ENCODE results near the gene MS4A7.

The MS4A7 gene

DNA sequence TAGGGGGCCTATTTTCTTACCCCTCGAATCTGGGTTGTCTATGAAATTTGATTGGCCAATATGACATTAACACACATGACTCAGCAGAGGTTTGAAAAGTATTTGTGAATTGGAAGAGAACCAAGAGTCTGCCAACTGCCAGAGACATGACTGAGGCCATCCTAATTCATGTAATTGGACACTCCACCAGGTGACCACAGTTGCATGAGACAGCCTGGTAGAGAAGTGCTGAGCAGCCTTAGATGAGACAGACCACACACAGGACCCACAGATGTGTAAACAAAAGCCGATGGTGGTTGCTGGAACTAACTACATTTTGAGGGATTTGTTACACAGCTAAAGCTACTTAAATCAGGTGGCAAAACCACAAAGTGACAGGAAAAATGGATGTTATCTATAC lies 50.2 kb downstream of the MS4A7 start:
- H3K36me3 Mint-ChIP-seq (ENCODE audit: low read depth) = no peaks in the 10 kb centered on the region
- no peak for DNase-seq
- no peaks in the 10 kb centered on the region for H3K9me3 Mint-ChIP-seq
- no peaks in the 10 kb centered on the region for H3K4me1 Mint-ChIP-seq
- H3K27ac Mint-ChIP-seq = no peak overlapping the region
- no peak for TF ChIP-seq CTCF (IDR thresholded peaks at IDR 0.05)
- no peaks in the 10 kb centered on the region for H3K27me3 Mint-ChIP-seq (ENCODE audit: low read depth, poor library complexity)
- H3K4me3 Mint-ChIP-seq = no peak overlapping the region

DNA sequence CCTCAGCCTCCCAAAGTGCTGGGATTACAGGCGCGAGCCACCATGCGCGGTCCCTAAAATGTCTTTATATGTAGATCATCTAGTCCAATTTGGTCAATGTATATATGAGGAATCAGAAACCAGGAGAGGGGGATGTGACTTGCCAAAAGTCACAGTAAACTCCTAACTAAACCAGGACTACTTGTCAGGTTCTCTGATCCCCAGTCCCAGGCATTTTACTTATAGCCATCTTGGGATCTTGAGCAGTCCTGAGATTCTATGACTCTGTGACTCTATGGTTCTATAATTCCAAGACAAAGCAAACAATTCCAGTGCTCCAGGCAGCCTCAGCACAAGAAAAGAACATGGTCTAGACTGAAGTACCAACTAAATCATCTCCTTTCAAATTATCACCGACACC lies 50.9 kb downstream of the MS4A7 start, which contains the start of gene MS4A5:
Gene MS4A5 (plus strand): TSS at position 301 of the 400 bp plus-strand sequence. CDS start 103 bp downstream, outside the sequence.
- H3K27me3 Mint-ChIP-seq (ENCODE audit: low read depth, poor library complexity) = no peaks in the 10 kb centered on the region
- no peak for DNase-seq

DNA sequence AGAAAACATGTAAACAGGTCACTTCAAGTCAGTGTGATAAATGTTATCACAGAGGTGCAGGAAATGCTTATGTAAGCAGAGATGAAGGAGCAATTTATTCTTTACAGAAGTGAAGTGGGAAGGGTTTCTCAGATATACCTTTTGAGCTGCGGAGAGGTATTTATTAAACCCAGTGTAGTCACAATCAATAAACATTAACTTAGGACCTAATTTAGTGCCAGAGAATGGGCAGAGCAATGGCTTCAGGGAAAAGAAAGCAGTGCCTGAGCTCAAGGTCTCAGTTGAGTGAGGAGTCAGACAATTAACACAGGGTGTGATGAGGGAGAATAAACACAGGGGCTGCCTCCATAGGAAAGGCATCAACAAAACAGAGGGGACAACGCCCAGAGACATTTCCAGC lies 52.9 kb downstream of the MS4A7 start:
- H3K36me3 Mint-ChIP-seq (ENCODE audit: low read depth) = no peaks in the 10 kb centered on the region
- H3K27ac Mint-ChIP-seq = no peak overlapping the region
- no peak overlapping the region for H3K4me3 Mint-ChIP-seq
- no peak for TF ChIP-seq CTCF (IDR thresholded peaks at IDR 0.05)
- H3K27me3 Mint-ChIP-seq (ENCODE audit: low read depth, poor library complexity) = no peaks in the 10 kb centered on the region
- peaks cover 6% of the 10 kb centered on the region for H3K9me3 Mint-ChIP-seq
- DNase-seq = no peak
- H3K4me1 Mint-ChIP-seq = no peaks in the 10 kb centered on the region

More for the DNA sequence above, 50.9 kb downstream of the MS4A7 start, which contains the start of gene MS4A5:
- H3K27ac Mint-ChIP-seq = no peak within 1 kb of the TSS
- no peaks in the 10 kb centered on the region for H3K9me3 Mint-ChIP-seq
- H3K4me1 Mint-ChIP-seq = no peaks in the 10 kb centered on the region
- H3K4me3 Mint-ChIP-seq = no peak within 1 kb of the TSS
- H3K36me3 Mint-ChIP-seq (ENCODE audit: low read depth) = no peaks in the 10 kb centered on the region
- no peak for TF ChIP-seq CTCF (IDR thresholded peaks at IDR 0.05)

DNA sequence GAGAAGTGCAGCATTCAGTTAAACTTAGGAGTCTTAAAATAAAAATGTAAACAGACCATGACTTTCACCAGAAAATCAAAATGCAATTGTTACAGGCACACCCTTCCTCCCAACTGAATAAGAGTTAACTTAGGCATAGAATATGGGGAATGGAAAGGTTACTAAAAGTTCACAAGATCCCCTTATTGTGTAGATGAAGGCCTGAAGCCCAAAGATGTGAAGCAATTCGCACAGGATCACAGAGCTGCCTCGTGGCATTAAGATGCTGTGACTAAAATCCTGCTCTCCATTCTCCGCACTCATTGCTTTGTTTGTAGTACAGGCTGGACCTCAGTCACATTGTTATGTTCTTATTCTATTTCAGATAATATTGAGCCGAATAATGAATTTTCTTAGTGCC lies 55.1 kb downstream of the MS4A7 start:
- no peak for DNase-seq
- Mint-ChIP-seq H3K36me3 (ENCODE audit: low read depth) (no peaks in the 10 kb centered on the region), H3K4me1 (no peaks in the 10 kb centered on the region), H3K4me3 (no peak overlapping the region), H3K27ac (no peak overlapping the region), H3K27me3 (ENCODE audit: low read depth, poor library complexity) (no peaks in the 10 kb centered on the region), H3K9me3 (peaks cover 6% of the 10 kb centered on the region)
- TF ChIP-seq CTCF (IDR thresholded peaks at IDR 0.05) = no peak
